ENCODE data around the gene LGALS12. TPM values are rescaled to one million over a fixed set of nuclear protein-coding genes. Genes with fewer than 3 reads are reported as not detected.

The LGALS12 gene
- total RNA-seq, 1 experiment from 2014 or later: not detected

GRCh38 chr11:63470311-63470710, 35.6 kb upstream of the LGALS12 start:
- intact Hi-C loops (cut with micrococcal nuclease; ENCODE audit: unreplicated experiment): no loop called here
- TF ChIP-seq, protein P1, sequence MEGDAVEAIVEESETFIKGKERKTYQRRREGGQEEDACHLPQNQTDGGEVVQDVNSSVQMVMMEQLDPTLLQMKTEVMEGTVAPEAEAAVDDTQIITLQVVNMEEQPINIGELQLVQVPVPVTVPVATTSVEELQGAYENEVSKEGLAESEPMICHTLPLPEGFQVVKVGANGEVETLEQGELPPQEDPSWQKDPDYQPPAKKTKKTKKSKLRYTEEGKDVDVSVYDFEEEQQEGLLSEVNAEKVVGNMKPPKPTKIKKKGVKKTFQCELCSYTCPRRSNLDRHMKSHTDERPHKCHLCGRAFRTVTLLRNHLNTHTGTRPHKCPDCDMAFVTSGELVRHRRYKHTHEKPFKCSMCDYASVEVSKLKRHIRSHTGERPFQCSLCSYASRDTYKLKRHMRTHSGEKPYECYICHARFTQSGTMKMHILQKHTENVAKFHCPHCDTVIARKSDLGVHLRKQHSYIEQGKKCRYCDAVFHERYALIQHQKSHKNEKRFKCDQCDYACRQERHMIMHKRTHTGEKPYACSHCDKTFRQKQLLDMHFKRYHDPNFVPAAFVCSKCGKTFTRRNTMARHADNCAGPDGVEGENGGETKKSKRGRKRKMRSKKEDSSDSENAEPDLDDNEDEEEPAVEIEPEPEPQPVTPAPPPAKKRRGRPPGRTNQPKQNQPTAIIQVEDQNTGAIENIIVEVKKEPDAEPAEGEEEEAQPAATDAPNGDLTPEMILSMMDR (IDR thresholded peaks at IDR 0.05; ENCODE audit: insufficient read depth in 1 of 2, low read depth in 1 of 2, low read length in 1 of 2, severe bottlenecking in 1 of 2, unreplicated experiment in 1 of 2): no peak
- H3K36me3 Mint-ChIP-seq (ENCODE audit: insufficient read depth, unreplicated experiment): no peaks in the 10 kb centered on the region
- no peaks in the 10 kb centered on the region for H3K4me1 Mint-ChIP-seq (ENCODE audit: low read depth, unreplicated experiment)
- no peaks in the 10 kb centered on the region; the same call in 1 of the 2 replicates for H3K4me1 ChIP-seq
- BruUV-seq (replicated peaks): no TSS peak
- H3K36me3 ChIP-seq (ENCODE audit: control insufficient read depth, insufficient read depth, low read length): no peaks in the 10 kb centered on the region
- ChIA-PET CTCF (no interaction called here), POLR2A (interaction anchor here (0.7 kb wide), 1 partner anchor 180 kb away, joined by 4 read pairs; no protein-coding TSS in a partner anchor)
- no peak overlapping the region for H3K4me3 ChIP-seq (ENCODE audit: low read depth, low read length)
- H3K4me3 Mint-ChIP-seq (ENCODE audit: unreplicated experiment): no peak overlapping the region
- H3K27me3 Mint-ChIP-seq (ENCODE audit: insufficient read depth, unreplicated experiment): no peaks in the 10 kb centered on the region
- peaks cover 22% of the 10 kb centered on the region for H3K9me3 ChIP-seq
- H3K27me3 ChIP-seq (replicated peaks; ENCODE audit: control insufficient read depth, insufficient read depth, low read length): no peaks in the 10 kb centered on the region
- peaks cover 53% of the 10 kb centered on the region for H3K9me3 Mint-ChIP-seq (ENCODE audit: unreplicated experiment)
- no peak for DNase-seq
- no peak overlapping the region for H3K27ac Mint-ChIP-seq (ENCODE audit: unreplicated experiment)

- Mint-ChIP-seq H3K27me3 (ENCODE audit: insufficient read depth, unreplicated experiment) (no peaks in the 10 kb centered on the region), H3K27ac (ENCODE audit: unreplicated experiment) (no peak overlapping the region), H3K4me3 (ENCODE audit: unreplicated experiment) (no peak overlapping the region), H3K9me3 (ENCODE audit: unreplicated experiment) (peaks cover 73% of the 10 kb centered on the region), H3K36me3 (ENCODE audit: insufficient read depth, unreplicated experiment) (no peaks in the 10 kb centered on the region), H3K4me1 (ENCODE audit: low read depth, unreplicated experiment) (no peaks in the 10 kb centered on the region)
- ChIA-PET POLR2A (no interaction called here), CTCF (no interaction called here)
- BruUV-seq (replicated peaks): no TSS peak
- DNase-seq: no peak
- H3K9me3 ChIP-seq: peaks cover 28% of the 10 kb centered on the region
- intact Hi-C loops (cut with micrococcal nuclease; ENCODE audit: unreplicated experiment): no loop called here
- no peaks in the 10 kb centered on the region for H3K36me3 ChIP-seq (ENCODE audit: control insufficient read depth, insufficient read depth, low read length)
- TF ChIP-seq, protein P1 (IDR thresholded peaks at IDR 0.05; ENCODE audit: insufficient read depth in 1 of 2, low read depth in 1 of 2, low read length in 1 of 2, severe bottlenecking in 1 of 2, unreplicated experiment in 1 of 2): no peak
- no peaks in the 10 kb centered on the region for H3K27me3 ChIP-seq (replicated peaks; ENCODE audit: control insufficient read depth, insufficient read depth, low read length)
- H3K4me3 ChIP-seq (ENCODE audit: low read depth, low read length): no peak overlapping the region
- H3K4me1 ChIP-seq: no peaks in the 10 kb centered on the region; the same call in 1 of the 2 replicates
Measured at GRCh38 chr11:63472372-63472771, 33.5 kb upstream of the LGALS12 start.

- BruUV-seq (replicated peaks): no TSS peak
- no peaks in the 10 kb centered on the region for H3K36me3 Mint-ChIP-seq (ENCODE audit: insufficient read depth, unreplicated experiment)
- peaks cover 41% of the 10 kb centered on the region for H3K9me3 Mint-ChIP-seq (ENCODE audit: unreplicated experiment)
- CTCF ChIA-PET: no interaction called here
- Histone ChIP-seq H3K4me1 (peaks cover 7% of the 10 kb centered on the region; the same call in 1 of the 2 replicates), H3K36me3 (ENCODE audit: control insufficient read depth, insufficient read depth, low read length) (no peaks in the 10 kb centered on the region), H3K4me3 (ENCODE audit: low read depth, low read length) (no peak overlapping the region), H3K27me3 (replicated peaks; ENCODE audit: control insufficient read depth, insufficient read depth, low read length) (no peaks in the 10 kb centered on the region), H3K9me3 (peaks cover 7% of the 10 kb centered on the region)
- H3K4me3 Mint-ChIP-seq (ENCODE audit: unreplicated experiment): no peak overlapping the region
- TF ChIP-seq, protein P1 (IDR thresholded peaks at IDR 0.05; ENCODE audit: insufficient read depth in 1 of 2, low read depth in 1 of 2, low read length in 1 of 2, severe bottlenecking in 1 of 2, unreplicated experiment in 1 of 2): no peak
- intact Hi-C loops (cut with micrococcal nuclease; ENCODE audit: unreplicated experiment): no loop called here
- H3K27ac Mint-ChIP-seq (ENCODE audit: unreplicated experiment): no peak overlapping the region
- H3K27me3 Mint-ChIP-seq (ENCODE audit: insufficient read depth, unreplicated experiment): no peaks in the 10 kb centered on the region
- no peaks in the 10 kb centered on the region for H3K4me1 Mint-ChIP-seq (ENCODE audit: low read depth, unreplicated experiment)
- DNase-seq: no peak
- POLR2A ChIA-PET: no interaction called here
Measured at GRCh38 chr11:63476618-63477017, 29.3 kb upstream of the LGALS12 start.

All from Caco-2 (cell line).